DND-41 (cell line): ENCODE measurements around the gene SLC12A8.

ENCODE experiments used
- CTCF ChIP-seq: IDR thresholded peaks from 2 replicates; pipeline ENCODE4 v1.5.1; 2012; ENCODE audit warnings: borderline replicate concordance, low read length, moderate library complexity, mild to moderate bottlenecking; ENCODE audit not compliant: poor library complexity, severe bottlenecking; ENCODE audit errors: extremely low read depth
- EZH2 ChIP-seq: IDR thresholded peaks from 3 replicates; pipeline ENCODE4 v1.6.1; 2012; ENCODE audit warnings: borderline replicate concordance, low read depth, mild to moderate bottlenecking, moderate library complexity, low read length, inconsistent platforms; ENCODE audit not compliant: severe bottlenecking

- TF ChIP-seq EZH2 = no peak
- no peak for TF ChIP-seq CTCF
Measured at GRCh38 chr3:125128861-125129501, 83.6 kb downstream of the SLC12A8 start.
